IPS DF 6.9 (cell line): ENCODE results near the gene PLA2R1.

Experiments used
- DNase-seq: peaks from one replicate; pipeline ENCODE4 v3.0.0-alpha.2; 2013; ENCODE audit warnings: low read depth, low spot score
- H3K27ac ChIP-seq: one replicate; pipeline ENCODE4 v1.5.1; 2013; ENCODE audit warnings: low read length, control low read depth
- H3K27me3 ChIP-seq: 2 replicates; pipeline ENCODE4 v1.6.1; 2013; ENCODE audit warnings: mild to moderate bottlenecking, low read length; ENCODE audit not compliant: control insufficient read depth, insufficient read depth
- H3K36me3 ChIP-seq: 2 replicates; pipeline ENCODE4 v1.6.1; 2013; ENCODE audit warnings: low read length; ENCODE audit not compliant: control insufficient read depth, insufficient read depth
- H3K4me1 ChIP-seq: 2 replicates; pipeline ENCODE4 v1.6.1; 2013; ENCODE audit warnings: low read length; ENCODE audit not compliant: control insufficient read depth, insufficient read depth
- H3K4me3 ChIP-seq: 2 replicates; pipeline ENCODE4 v1.5.1; 2013; ENCODE audit warnings: mild to moderate bottlenecking, low read length
- H3K9me3 ChIP-seq: 2 replicates; pipeline ENCODE4 v1.6.1; 2013; ENCODE audit warnings: low read length, inconsistent platforms; ENCODE audit not compliant: control insufficient read depth, insufficient read depth
- WGBS: extraction: QIAGEN DNeasy Blood & Tissue Kit; methylation state at CpG from one replicate; pipeline ENCODE4 v1.1.7; 2013; ENCODE audit warnings: mixed read lengths, missing lambda C conversion rate; ENCODE audit not compliant: insufficient read length, insufficient coverage; 5-methylcytosine and 5-hydroxymethylcytosine counted together

Gene PLA2R1

GRCh38 chr2:159908623-159909022 is 153.8 kb downstream of the PLA2R1 start:
- Histone ChIP-seq H3K36me3 (no peaks in the 10 kb centered on the region), H3K27me3 (peaks cover 4% of the 10 kb centered on the region; the same call in 1 of the 2 replicates), H3K9me3 (no peaks in the 10 kb centered on the region), H3K4me1 (peaks cover 4% of the 10 kb centered on the region; the same call in 1 of the 2 replicates), H3K4me3 (no peak overlapping the region), H3K27ac (no peak overlapping the region)
- no peak for DNase-seq
- no CpG with 5 or more reads among the region's 2 CpGs for WGBS

DNA sequence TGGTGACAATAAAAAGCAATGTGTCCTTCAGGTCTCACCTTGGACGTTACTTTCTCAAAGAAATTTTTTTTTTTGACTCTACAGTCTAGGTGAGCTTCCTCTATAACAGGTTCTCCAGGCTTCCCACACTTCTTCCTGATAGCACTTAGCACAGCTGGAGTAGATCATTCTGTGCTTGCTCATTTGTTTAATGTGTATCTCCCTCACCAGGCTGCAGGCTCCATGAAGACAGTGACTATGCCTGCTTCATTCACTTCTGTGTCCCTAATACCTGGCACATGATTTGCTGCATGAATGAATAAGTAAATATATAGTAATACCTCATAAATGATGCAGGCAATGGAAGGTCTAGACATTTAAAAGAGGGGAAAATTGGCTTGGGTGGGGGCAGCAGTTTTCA is 154.5 kb downstream of the PLA2R1 start:
- peaks cover 8% of the 10 kb centered on the region; the same call in 1 of the 2 replicates for H3K27me3 ChIP-seq
- no peak overlapping the region for H3K4me3 ChIP-seq
- H3K36me3 ChIP-seq: no peaks in the 10 kb centered on the region
- H3K4me1 ChIP-seq: peaks cover 4% of the 10 kb centered on the region; the same call in 1 of the 2 replicates
- WGBS: no CpG with 5 or more reads among the region's 1 CpG
- H3K9me3 ChIP-seq: no peaks in the 10 kb centered on the region
- no peak for DNase-seq
- no peak overlapping the region for H3K27ac ChIP-seq

GRCh38 chr2:159905926-159906714 is 156.3 kb downstream of the PLA2R1 start:
- Histone ChIP-seq H3K9me3 (no peaks in the 10 kb centered on the region), H3K36me3 (no peaks in the 10 kb centered on the region), H3K4me3 (no peak overlapping the region), H3K4me1 (peaks cover 4% of the 10 kb centered on the region; the same call in 1 of the 2 replicates), H3K27me3 (peaks cover 10% of the 10 kb centered on the region; the same call in 1 of the 2 replicates), H3K27ac (no peak overlapping the region)
- no peak for DNase-seq
- WGBS: no CpG with 5 or more reads among the region's 7 CpGs

DNA sequence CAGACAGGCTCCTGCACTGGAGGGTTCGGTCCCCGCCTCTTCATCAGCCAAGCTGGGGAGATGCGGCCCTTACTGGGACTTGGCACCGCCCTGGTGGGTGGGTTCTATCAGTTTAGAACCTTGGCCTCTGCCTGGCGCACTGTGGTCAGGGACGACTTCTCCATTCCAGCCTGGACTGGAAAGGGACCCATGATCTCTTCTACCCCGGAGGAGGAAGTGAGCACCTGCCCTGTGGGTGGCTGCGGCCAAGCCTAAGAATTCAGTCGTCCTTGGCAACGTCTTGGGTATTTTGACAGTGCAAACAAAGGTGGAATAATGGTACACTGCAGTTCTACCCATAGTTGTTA is 157.5 kb downstream of the PLA2R1 start:
- Histone ChIP-seq H3K4me3 (peak overlapping the region; percentile 75; the same call in 1 of the 2 replicates), H3K27ac (no peak overlapping the region), H3K36me3 (no peaks in the 10 kb centered on the region), H3K27me3 (peaks cover 10% of the 10 kb centered on the region; the same call in 1 of the 2 replicates), H3K4me1 (peaks cover 4% of the 10 kb centered on the region; the same call in 1 of the 2 replicates), H3K9me3 (no peaks in the 10 kb centered on the region)
- peak; percentile 43 for DNase-seq
- WGBS: no CpG with 5 or more reads among the region's 10 CpGs

- Histone ChIP-seq H3K27me3 (peaks cover 10% of the 10 kb centered on the region; the same call in 1 of the 2 replicates), H3K4me1 (peaks cover 4% of the 10 kb centered on the region; the same call in 1 of the 2 replicates), H3K4me3 (peak within 1 kb of the TSS; percentile 75; the same call in 1 of the 2 replicates), H3K9me3 (no peaks in the 10 kb centered on the region), H3K27ac (no peak within 1 kb of the TSS), H3K36me3 (no peaks in the 10 kb centered on the region)
- DNase-seq: peak; percentile 54
- no CpG with 5 or more reads among the region's 74 CpGs for WGBS
These were observed 158.1 kb downstream of the PLA2R1 start, which contains the start of gene LY75 for GRCh38 chr2:159904127-159904958. LY75 (minus strand) TSS chr2:159904756.

DNA sequence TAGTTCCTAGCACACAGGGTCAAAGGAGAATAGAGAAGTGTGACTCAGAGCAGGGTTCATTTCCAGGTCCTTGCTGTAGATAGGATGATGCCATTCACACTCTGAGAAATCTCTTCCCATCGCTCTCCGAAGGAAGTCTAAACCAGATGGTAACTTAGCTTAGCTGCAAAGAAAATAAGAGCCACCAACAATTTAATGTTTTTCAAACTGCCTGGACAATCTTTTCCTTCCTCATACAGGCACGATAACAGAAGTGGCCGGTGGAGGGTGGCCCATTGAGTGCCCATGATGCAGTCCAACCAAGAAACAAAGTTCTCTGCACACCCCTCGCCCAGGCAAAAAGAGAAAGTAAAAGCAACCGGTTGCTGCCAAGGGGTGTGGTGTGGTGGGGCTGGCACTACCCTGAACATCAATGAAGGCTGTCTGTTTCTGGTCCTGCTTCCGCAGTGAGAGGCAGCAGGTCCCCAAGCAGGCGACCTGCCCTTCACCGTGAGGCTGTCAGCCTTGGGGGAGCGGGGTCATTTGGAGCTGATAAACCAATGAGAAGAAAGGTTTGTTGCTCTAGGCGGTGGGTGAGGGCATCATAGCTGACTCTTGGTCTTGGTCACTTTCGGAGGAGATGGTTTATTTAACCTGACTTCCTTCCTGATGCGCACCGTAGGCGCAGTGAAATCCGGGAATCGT is 158.8 kb downstream of the PLA2R1 start:
- DNase-seq: no peak
- no peak overlapping the region for H3K27ac ChIP-seq
- no peaks in the 10 kb centered on the region for H3K36me3 ChIP-seq
- peaks cover 4% of the 10 kb centered on the region; the same call in 1 of the 2 replicates for H3K4me1 ChIP-seq
- H3K4me3 ChIP-seq: peak overlapping the region; percentile 36; the same call in 1 of the 2 replicates
- H3K9me3 ChIP-seq: no peaks in the 10 kb centered on the region
- no CpG with 5 or more reads among the region's 17 CpGs for WGBS
- H3K27me3 ChIP-seq: peaks cover 10% of the 10 kb centered on the region; the same call in 1 of the 2 replicates

- Histone ChIP-seq H3K4me1 (peaks cover 4% of the 10 kb centered on the region; the same call in 1 of the 2 replicates), H3K4me3 (no peak overlapping the region), H3K27me3 (peaks cover 10% of the 10 kb centered on the region; the same call in 1 of the 2 replicates), H3K9me3 (no peaks in the 10 kb centered on the region), H3K36me3 (no peaks in the 10 kb centered on the region), H3K27ac (no peak overlapping the region)
- DNase-seq: no peak
- no CpG with 5 or more reads among the region's 6 CpGs for WGBS
These were observed 159.7 kb downstream of the PLA2R1 start for GRCh38 chr2:159902722-159903121.

- Histone ChIP-seq H3K36me3 (no peaks in the 10 kb centered on the region), H3K27me3 (peaks cover 10% of the 10 kb centered on the region; the same call in 1 of the 2 replicates), H3K4me1 (peaks cover 4% of the 10 kb centered on the region; the same call in 1 of the 2 replicates), H3K4me3 (no peak overlapping the region), H3K9me3 (no peaks in the 10 kb centered on the region), H3K27ac (no peak overlapping the region)
- no peak for DNase-seq
- no CpG with 5 or more reads among the region's 1 CpG for WGBS
These were observed 162.1 kb downstream of the PLA2R1 start for GRCh38 chr2:159900343-159900742.

DNA sequence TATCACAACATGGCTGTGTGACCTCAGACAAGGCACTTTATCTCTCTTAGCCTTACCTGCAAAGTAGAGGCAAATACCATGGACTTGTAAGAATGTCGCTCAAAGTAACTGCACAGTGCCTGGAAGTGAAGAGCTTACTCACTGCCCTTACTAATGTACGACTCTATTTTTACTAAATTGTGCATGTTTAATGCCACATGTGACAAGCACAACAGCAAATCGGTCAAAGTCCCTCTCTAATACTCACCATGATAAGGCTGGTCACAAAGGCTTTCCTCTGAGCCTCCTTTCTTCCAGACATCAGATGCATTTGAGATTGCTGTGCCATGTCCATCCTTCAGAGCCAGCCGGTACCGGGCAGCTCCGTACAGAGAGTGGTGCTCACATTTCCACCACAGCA is 164.0 kb downstream of the PLA2R1 start:
- no peaks in the 10 kb centered on the region for H3K36me3 ChIP-seq
- no peak overlapping the region for H3K27ac ChIP-seq
- WGBS: no CpG with 5 or more reads among the region's 6 CpGs
- no peaks in the 10 kb centered on the region for H3K9me3 ChIP-seq
- H3K27me3 ChIP-seq: peaks cover 5% of the 10 kb centered on the region; the same call in 1 of the 2 replicates
- H3K4me1 ChIP-seq: no peaks in the 10 kb centered on the region; the same call in 1 of the 2 replicates
- H3K4me3 ChIP-seq: no peak overlapping the region
- no peak for DNase-seq
